OCI-LY7 (cell line): Measurements from ENCODE around the gene GRK3. TPM values are rescaled to one million over a fixed set of nuclear protein-coding genes. Genes with fewer than 3 reads are reported as not detected.

Experiments used
- BruUV-seq: library from RNA; stranded (reverse); fragments of 400-500 nt; replicated peaks from 2 replicates; lab custom pipeline; 2021; lab: Mats Ljungman, UMichigan
- CTCF ChIA-PET: fragments of 300-600 bp; sonication (Branson Sonifier 250); formaldehyde crosslinking; loops from one replicate; lab custom pipeline; 2022; ENCODE audit warnings: antibody characterized with exemption; ENCODE audit not compliant: unreplicated experiment; lab: Charles Lee
- POLR2A ChIA-PET: fragments of 300-600 bp; sonication (Branson Sonifier 250); formaldehyde crosslinking; loops from one replicate; lab custom pipeline; 2022; ENCODE audit warnings: antibody characterized with exemption; lab: Charles Lee
- DNase-seq: peaks from one replicate; pipeline ENCODE4 v3.0.0-alpha.2; 2015; ENCODE audit warnings: low spot score
- H2AFZ ChIP-seq: fragments of 200-600 bp; sonication (generic), shearing (Covaris generic); 2 replicates; pipeline ENCODE4 v1.6.1; 2014; ENCODE audit warnings: mild to moderate bottlenecking, antibody characterized with exemption, low read length, moderate library complexity
- H3K27ac ChIP-seq: fragments of 200-600 bp; sonication (generic); 2 replicates; pipeline ENCODE4 v1.5.1; 2014; ENCODE audit warnings: mixed run types, low read depth, mild to moderate bottlenecking, moderate library complexity, low read length, inconsistent platforms; ENCODE audit not compliant: poor library complexity, severe bottlenecking
- H3K36me3 ChIP-seq: fragments of 200-600 bp; sonication (generic); 2 replicates; pipeline ENCODE4 v1.6.1; 2014; ENCODE audit warnings: mild to moderate bottlenecking, antibody characterized with exemption, low read length, moderate library complexity, mixed read lengths; ENCODE audit not compliant: insufficient read depth
- H3K4me1 ChIP-seq: fragments of 200-600 bp; sonication (generic); 2 replicates; pipeline ENCODE4 v1.5.1; 2014; ENCODE audit warnings: mild to moderate bottlenecking, low read length; ENCODE audit not compliant: insufficient read depth, poor library complexity, severe bottlenecking
- H3K4me2 ChIP-seq: fragments of 200-600 bp; sonication (generic); 2 replicates; pipeline ENCODE4 v1.6.1; 2014; ENCODE audit warnings: mild to moderate bottlenecking, low read length
- H3K4me3 ChIP-seq: fragments of 200-600 bp; sonication (generic); 2 replicates; pipeline ENCODE4 v1.5.1; 2014; ENCODE audit warnings: mild to moderate bottlenecking, low read depth, low read length; ENCODE audit not compliant: poor library complexity, severe bottlenecking
- H3K79me2 ChIP-seq: fragments of 200-600 bp; sonication (generic); 2 replicates; pipeline ENCODE4 v1.6.1; 2016; ENCODE audit warnings: low read depth, mild to moderate bottlenecking, low read length, moderate library complexity, mixed read lengths; ENCODE audit not compliant: insufficient read depth
- H3K9me2 ChIP-seq: fragments of 200-600 bp; sonication (generic); 2 replicates; pipeline ENCODE4 v1.6.1; 2016; ENCODE audit warnings: mild to moderate bottlenecking, low read length, mixed read lengths; ENCODE audit not compliant: insufficient read depth
- H3K9me3 ChIP-seq: fragments of 200-600 bp; sonication (generic); 2 replicates; pipeline ENCODE4 v1.6.1; 2014; ENCODE audit warnings: mild to moderate bottlenecking, mixed run types, low read length, mixed read lengths
- H4K20me1 ChIP-seq: fragments of 200-600 bp; sonication (generic); 2 replicates; pipeline ENCODE4 v1.6.1; 2014; ENCODE audit warnings: mild to moderate bottlenecking, antibody characterized with exemption, low read length, moderate library complexity, mixed read lengths; ENCODE audit not compliant: insufficient read depth
- CTCF ChIP-seq: fragments of 200-600 bp; sonication (generic); conservative IDR thresholded peaks from 2 replicates; pipeline ENCODE4 v1.5.1; 2014; ENCODE audit warnings: mild to moderate bottlenecking, antibody characterized with exemption, low read length, moderate library complexity, mixed read lengths
- EZH2phosphoT487 ChIP-seq: fragments of 200-600 bp; sonication (generic); IDR thresholded peaks from 2 replicates; pipeline ENCODE4 v1.6.1; 2018; ENCODE audit warnings: low read depth, borderline replicate concordance, mild to moderate bottlenecking, mixed run types, antibody characterized with exemption, low read length, moderate library complexity, mixed read lengths
- intact Hi-C: fragments of 100-400 bp; cut with micrococcal nuclease; formaldehyde crosslinking; loops from one replicate; pipeline ENCODE4 v1.10.0; 2022; ENCODE audit not compliant: unreplicated experiment
- total RNA-seq, 2 experiments: library from RNA; depleted of rRNA in 1 of 2; stranded (reverse); fragments of >200 nt in 1 of 2; shearing (Covaris generic) in 1 of 2; gene quantifications; 2 replicates each; pipeline ENCODE4 v1.2.3, GENCODE V29; 2014 to 2022

GRK3 gene
- total RNA-seq, 2 experiments from 2014 or later: 14.2 to 39.3 TPM

- no peak overlapping the region for H3K4me3 ChIP-seq
- BruUV-seq: no TSS peak
- DNase-seq: no peak
- TF ChIP-seq EZH2phosphoT487 (no peak), CTCF (no peak)
- no peaks in the 10 kb centered on the region for H4K20me1 ChIP-seq
- no peak overlapping the region for H3K4me2 ChIP-seq
- ChIA-PET CTCF (no interaction called here), POLR2A (no interaction called here)
- no peak overlapping the region for H3K27ac ChIP-seq
- no peak overlapping the region for H2AFZ ChIP-seq
- H3K9me3 ChIP-seq: no peaks in the 10 kb centered on the region
- H3K9me2 ChIP-seq: no peaks in the 10 kb centered on the region
- peaks cover 14% of the 10 kb centered on the region for H3K4me1 ChIP-seq
- no peaks in the 10 kb centered on the region for H3K36me3 ChIP-seq
- intact Hi-C loops: no loop called here
- no peaks in the 10 kb centered on the region for H3K79me2 ChIP-seq
Measured at GRCh38 chr22:25540166-25540907, 24.1 kb upstream of the GRK3 start.

- H3K79me2 ChIP-seq: no peaks in the 10 kb centered on the region
- H4K20me1 ChIP-seq: no peaks in the 10 kb centered on the region
- ChIA-PET CTCF (no interaction called here), POLR2A (no interaction called here)
- no peaks in the 10 kb centered on the region for H3K9me3 ChIP-seq
- H3K27ac ChIP-seq: no peak overlapping the region
- H3K4me1 ChIP-seq: peaks cover 14% of the 10 kb centered on the region
- H3K4me3 ChIP-seq: no peak overlapping the region
- no peak for DNase-seq
- no peaks in the 10 kb centered on the region for H3K9me2 ChIP-seq
- TF ChIP-seq CTCF (no peak), EZH2phosphoT487 (no peak)
- intact Hi-C loops: no loop called here
- no peaks in the 10 kb centered on the region for H3K36me3 ChIP-seq
- no peak overlapping the region for H2AFZ ChIP-seq
- BruUV-seq: no TSS peak
- H3K4me2 ChIP-seq: no peak overlapping the region
Measured at GRCh38 chr22:25540908-25541660, 23.4 kb upstream of the GRK3 start.

- ChIA-PET CTCF (no interaction called here), POLR2A (no interaction called here)
- Histone ChIP-seq H3K27ac (no peak overlapping the region), H3K36me3 (no peaks in the 10 kb centered on the region), H3K9me3 (no peaks in the 10 kb centered on the region), H4K20me1 (no peaks in the 10 kb centered on the region), H3K79me2 (no peaks in the 10 kb centered on the region), H3K4me1 (peaks cover 14% of the 10 kb centered on the region), H2AFZ (no peak overlapping the region), H3K4me2 (no peak overlapping the region), H3K4me3 (no peak overlapping the region), H3K9me2 (no peaks in the 10 kb centered on the region)
- no TSS peak for BruUV-seq
- intact Hi-C loops: no loop called here
- TF ChIP-seq EZH2phosphoT487 (no peak), CTCF (no peak)
- DNase-seq: no peak
Measured at GRCh38 chr22:25542191-25542590, 22.3 kb upstream of the GRK3 start.
